HEK293T (cell line): Measurements from ENCODE around the gene ZMIZ1.

Experiments used
- ARNT ChIP-seq: fragments of 450-650 bp; IDR thresholded peaks from 2 replicates; pipeline ENCODE4 v1.6.1; 2017; ENCODE audit warnings: mild to moderate bottlenecking
- BHLHE40 ChIP-seq: fragments of 450-650 bp; IDR thresholded peaks from 2 replicates; pipeline ENCODE4 v1.6.1; 2016; ENCODE audit warnings: mild to moderate bottlenecking, moderate library complexity, borderline replicate concordance
- CTBP1 ChIP-seq: fragments of 450-650 bp; IDR thresholded peaks from 2 replicates; pipeline ENCODE4 v1.6.1; 2016; ENCODE audit warnings: borderline replicate concordance
- ELF4 ChIP-seq: fragments of 450-650 bp; IDR thresholded peaks from 2 replicates; pipeline ENCODE4 v1.6.1; 2017; ENCODE audit warnings: antibody characterized with exemption
- FOXA1 ChIP-seq: fragments of 450-650 bp; IDR thresholded peaks from 2 replicates; pipeline ENCODE4 v1.6.1; 2016; ENCODE audit warnings: mild to moderate bottlenecking
- FOXK2 ChIP-seq: fragments of 450-650 bp; IDR thresholded peaks from 2 replicates; pipeline ENCODE4 v1.6.1; 2016; ENCODE audit warnings: mild to moderate bottlenecking
- FOXM1 ChIP-seq: fragments of 450-650 bp; IDR thresholded peaks from 2 replicates; pipeline ENCODE4 v1.6.1; 2017; ENCODE audit warnings: mild to moderate bottlenecking, borderline replicate concordance
- HDGF ChIP-seq: fragments of 450-650 bp; IDR thresholded peaks from 2 replicates; pipeline ENCODE4 v1.6.1; 2017; ENCODE audit warnings: antibody characterized with exemption, borderline replicate concordance
- LEF1 ChIP-seq: fragments of 450-650 bp; IDR thresholded peaks from 2 replicates; pipeline ENCODE4 v1.6.1; 2017; ENCODE audit warnings: mild to moderate bottlenecking, borderline replicate concordance
- NFRKB ChIP-seq: fragments of 450-650 bp; IDR thresholded peaks from 2 replicates; pipeline ENCODE4 v1.6.1; 2016; ENCODE audit warnings: mild to moderate bottlenecking, moderate library complexity
- PKNOX1 ChIP-seq: fragments of 450-650 bp; IDR thresholded peaks from 2 replicates; pipeline ENCODE4 v1.6.1; 2016
- SP1 ChIP-seq: fragments of 450-650 bp; IDR thresholded peaks from 2 replicates; pipeline ENCODE4 v1.6.1; 2017
- TARDBP ChIP-seq: fragments of 450-650 bp; IDR thresholded peaks from 2 replicates; pipeline ENCODE4 v1.6.1; 2016
- ZNF384 ChIP-seq: fragments of 450-650 bp; IDR thresholded peaks from 2 replicates; pipeline ENCODE4 v1.6.1; 2016

GRCh38 chr10:79210672-79211071 lies 141.9 kb downstream of the ZMIZ1 start:
- no peak for TF ChIP-seq TARDBP
- TF ChIP-seq BHLHE40 = no peak
- TF ChIP-seq FOXM1 = no peak
- TF ChIP-seq HDGF = no peak
- no peak for TF ChIP-seq LEF1
- TF ChIP-seq SP1 = no peak
- TF ChIP-seq CTBP1 = no peak
- TF ChIP-seq ARNT = no peak
- no peak for TF ChIP-seq FOXK2
- TF ChIP-seq PKNOX1 = no peak
- TF ChIP-seq ELF4 = no peak
- TF ChIP-seq FOXA1 = no peak
- TF ChIP-seq NFRKB = no peak
- no peak for TF ChIP-seq ZNF384
